ENCODE data around the gene OPTN.
"Not testable (repeated sequence)": the region's sequence is repeated elsewhere in the genome, so short reads cannot be mapped to it uniquely, and the experiment has no call there.

The OPTN gene

DNA sequence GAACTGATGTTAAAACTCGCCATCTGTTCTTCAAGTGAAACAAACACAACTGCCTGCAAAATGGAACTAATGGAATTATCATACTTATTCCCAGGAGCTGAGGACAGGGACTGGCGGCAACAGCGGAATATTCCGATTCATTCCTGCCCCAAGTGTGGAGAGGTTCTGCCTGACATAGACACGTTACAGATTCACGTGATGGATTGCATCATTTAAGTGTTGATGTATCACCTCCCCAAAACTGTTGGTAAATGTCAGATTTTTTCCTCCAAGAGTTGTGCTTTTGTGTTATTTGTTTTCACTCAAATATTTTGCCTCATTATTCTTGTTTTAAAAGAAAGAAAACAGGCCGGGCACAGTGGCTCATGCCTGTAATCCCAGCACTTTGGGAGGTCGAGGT lies 36.7 kb downstream of the OPTN start:
- no peak for DNase-seq

DNA sequence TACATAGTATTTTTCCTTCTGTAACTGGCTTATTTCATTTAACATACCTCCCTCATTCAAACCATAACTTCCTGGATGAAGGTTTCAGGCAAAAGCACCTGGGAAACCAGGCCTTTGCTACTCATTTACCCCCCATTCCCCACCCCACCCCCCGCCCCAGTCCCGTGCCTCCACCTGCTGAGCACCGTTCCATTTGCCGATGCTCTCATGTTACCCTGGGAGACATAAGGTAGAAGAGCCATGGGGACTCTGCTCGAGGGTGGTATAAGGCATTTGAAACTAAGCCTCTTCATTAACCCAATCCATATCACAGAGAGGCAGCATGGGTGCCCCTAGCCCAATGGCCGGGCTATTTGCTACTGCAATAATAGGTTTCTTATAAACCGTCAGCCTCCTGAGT lies 39.2 kb downstream of the OPTN start:
- no peak for DNase-seq

DNA sequence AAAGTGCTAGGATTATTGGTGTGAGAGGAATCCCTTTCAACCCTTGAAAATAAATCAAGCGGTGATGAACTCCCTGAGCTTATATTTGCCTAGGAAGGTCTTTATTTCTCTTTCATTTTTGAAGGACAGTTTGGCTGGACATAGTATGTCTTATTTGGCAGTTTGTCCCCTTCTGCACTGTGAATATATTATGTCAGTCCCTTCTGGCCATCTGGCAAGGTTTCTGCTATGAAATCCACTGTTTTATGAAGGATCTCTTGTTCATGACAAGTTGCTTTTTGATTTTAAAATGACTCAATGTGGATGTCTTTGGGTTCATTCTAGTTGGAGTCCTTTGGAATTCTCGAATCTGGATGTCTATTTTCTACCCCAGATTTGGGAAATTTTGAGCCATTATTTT lies 39.7 kb downstream of the OPTN start:
- no peak for DNase-seq

DNA sequence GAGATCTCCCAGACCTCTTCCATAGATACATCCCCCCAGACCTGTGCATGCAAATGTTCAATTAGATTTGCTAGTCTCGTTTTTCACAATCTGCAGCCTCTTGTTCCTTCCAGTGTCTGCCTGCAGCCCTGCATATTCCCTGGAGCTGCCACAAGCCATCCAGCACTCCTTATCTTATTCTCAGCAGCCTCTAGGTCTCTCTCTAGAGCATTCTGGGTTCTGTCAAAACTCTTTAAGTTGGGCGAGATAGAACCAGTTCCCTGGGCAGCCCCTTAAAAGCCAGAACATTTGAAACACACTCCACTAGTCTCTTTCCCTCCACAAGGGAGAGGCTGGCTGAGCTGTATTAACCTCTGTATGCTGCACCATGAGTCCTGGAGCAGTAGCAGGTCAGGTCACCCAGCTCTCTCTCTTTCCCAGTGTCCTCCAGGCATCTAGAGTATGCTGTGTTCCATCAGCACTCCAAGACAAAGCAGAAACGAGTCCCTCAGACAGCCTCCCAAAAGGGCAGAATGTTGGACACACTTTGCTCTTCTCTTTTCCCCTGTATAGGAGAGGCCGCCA lies 40.7 kb downstream of the OPTN start:
- DNase-seq, result no peak

DNA sequence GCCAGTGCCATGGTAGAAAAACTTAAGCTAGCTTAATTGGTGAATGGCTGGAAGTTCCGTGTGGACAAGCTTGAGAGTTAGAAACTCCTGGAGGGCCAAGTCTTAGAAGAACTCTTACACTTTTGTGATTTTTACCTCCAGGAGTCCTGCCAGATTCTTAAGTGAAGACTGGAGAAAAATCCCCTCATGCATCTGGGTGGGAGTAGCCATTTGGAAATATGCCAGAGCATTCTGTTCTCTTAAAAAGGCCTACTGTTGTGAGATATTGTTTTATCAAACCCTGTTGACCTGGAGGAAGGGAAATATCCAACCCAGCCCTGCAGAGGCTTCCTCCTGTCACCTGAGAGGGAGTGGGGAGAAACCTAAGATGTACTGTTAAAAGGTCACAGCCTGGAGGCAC lies 43.8 kb downstream of the OPTN start:
- no peak for DNase-seq

DNA sequence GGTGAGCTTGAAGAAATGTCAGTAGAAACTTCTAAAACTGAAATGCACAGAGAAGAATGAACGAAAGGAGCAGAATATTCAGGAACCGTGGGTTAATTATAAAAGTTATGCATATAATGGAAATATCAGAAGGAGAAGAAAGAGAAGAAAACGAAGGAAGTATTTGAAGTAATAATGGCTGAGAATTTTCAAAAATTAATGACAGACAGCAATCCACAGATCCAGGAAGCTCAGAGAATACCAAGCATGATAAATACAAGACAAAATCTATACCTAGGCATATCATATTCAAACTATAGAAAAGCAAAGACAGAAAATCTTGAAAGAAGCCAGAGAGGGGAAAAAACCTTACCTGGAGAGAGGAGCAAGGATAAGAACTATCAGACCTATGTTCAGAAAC lies 44.9 kb downstream of the OPTN start:
- DNase-seq, result no peak

DNA sequence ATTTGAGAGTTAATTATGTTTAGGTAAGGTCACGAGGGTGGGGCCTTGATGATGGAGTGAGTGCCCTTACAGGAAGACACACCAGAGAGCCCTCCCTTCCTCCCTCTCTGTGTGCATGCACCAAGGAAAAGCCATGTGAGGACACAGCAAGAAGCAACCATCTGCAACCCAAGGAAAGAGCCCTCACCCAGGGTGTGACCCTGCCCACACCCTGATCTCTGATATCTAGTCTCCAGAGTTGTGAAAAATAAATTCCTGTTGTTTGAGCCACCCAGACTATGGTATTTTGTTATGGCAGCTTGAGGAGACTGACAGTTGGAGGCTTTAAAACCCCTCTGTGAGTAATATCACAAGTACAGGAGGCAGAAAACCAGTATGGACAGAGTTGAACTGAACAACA lies 46.4 kb downstream of the OPTN start:
- no peak for DNase-seq

DNA sequence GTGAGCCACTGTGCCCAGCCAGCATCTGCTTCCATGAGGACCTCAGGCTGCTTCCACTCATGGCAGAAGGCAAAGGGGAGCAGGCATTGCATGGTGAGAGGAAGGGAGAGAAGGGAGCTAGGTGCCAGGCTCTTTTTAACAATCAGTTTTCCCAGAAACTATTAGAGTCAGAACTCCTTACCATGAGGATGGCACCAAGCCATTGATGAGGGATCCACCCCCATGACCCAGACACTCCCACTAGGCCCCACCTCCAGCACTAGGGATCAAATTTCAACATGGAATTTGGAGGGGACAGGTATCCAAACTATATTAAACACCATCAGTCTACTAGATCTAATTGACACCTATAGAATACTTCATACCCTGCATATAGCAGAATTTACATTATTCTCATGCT lies 47.2 kb downstream of the OPTN start:
- DNase-seq, result no peak

DNA sequence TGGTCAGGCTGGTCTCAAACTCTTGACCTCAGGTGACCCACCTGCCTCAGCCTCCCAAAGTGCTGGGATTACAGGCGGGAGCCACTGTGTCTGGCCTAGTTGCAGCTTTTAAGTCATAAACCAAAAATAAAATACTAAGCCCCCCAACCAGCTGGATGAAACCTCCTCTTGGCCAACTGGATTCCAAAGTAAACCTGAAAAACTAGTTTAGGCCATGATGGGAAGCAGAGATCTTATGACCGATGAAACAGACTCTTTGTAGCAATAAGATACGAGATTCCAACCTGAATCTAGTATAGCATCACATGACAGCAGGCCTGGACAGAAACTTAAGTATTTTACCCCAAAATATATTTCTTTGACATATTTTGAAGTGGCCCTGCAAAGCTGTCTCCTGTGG lies 52.3 kb downstream of the OPTN start:
- DNase-seq, result no peak

DNA sequence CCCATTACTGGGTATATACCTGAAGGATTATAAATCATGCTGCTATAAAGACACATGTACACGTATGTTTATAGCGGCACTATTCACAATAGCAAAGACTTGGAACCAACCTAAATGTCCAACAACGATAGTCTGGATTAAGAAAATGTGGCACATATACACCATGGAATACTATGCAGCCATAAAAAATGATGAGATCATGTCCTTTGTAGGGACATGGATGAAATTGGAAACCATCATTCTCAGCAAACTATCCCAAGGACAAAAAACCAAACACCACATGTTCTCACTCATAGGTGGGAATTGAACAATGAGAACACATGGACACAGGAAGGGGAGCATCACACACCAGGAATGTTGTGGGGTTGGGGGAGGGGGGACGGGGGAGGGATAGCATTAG lies 55.9 kb downstream of the OPTN start:
- not testable (repeated sequence) for DNase-seq

DNA sequence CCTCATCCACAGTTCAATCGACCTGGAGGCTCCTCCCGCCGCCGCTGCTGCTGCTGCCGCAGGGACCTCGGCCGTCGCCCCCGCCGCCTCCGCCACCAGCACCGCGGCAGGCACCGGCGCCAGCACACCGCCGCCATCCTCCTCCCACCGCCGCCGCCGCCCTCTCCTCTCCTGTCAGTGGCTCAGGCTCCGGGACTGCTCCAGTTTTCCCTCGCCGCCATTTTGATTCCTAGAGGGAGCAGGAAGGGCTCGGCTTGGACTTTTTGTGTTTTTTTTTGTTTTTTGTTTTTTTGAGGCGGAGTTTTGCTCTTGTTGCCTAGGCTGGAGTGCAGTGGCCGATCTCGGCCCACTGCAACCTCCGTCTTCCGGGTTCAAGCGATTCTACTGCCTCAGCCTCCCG lies 58.4 kb downstream of the OPTN start:
- DNase-seq, result peak; percentile 70

DNA sequence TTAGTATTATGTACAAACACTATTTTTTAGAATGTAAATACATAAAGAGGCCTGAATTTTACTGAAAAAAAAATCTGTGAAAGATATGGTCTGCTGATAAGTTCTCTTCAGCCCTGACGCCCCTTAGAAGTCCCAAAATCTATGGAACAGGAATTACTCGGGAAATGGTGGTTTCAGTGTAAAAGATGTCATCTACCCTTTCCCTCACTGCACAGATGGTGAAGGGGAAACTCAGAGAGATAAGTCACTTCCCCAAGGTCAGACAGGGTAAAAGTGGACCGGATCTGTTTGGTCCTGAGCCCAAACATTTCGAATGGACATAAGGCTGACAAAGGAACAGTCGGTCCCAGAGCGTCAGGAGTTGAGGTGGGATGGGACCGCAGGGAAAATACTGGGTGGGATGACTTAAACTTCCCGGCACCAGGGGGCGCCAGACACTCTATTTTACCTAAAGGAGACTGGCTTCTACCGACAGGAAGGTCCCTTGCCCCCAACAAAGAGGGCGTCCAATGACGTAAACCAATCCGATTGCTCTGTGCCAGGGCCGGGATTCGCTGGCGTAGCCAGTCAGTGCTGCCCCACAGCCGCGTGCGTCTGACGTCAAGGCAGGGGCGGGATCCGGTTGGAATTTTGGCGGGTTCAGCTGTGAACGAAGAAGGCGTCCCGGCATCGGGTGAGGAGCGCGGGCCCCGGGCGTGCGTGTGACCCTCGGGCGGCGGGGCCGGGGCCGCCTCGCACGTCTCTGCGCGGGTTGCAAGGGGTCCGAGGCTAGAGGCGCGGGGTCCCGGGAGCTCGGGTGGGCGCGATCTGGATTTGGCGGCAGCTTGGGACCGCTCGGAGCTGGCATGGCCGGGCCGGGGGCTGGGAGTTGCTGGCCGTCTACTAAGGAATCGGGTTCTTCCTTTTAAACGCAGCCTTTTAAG lies 61.2 kb downstream of the OPTN start, which contains the start of gene MCM10:
Gene MCM10 (plus strand): TSS at position 625 of the 923 bp plus-strand sequence. CDS start 2,645 bp downstream, outside the sequence.
- peak; percentile 98 for DNase-seq

DNA sequence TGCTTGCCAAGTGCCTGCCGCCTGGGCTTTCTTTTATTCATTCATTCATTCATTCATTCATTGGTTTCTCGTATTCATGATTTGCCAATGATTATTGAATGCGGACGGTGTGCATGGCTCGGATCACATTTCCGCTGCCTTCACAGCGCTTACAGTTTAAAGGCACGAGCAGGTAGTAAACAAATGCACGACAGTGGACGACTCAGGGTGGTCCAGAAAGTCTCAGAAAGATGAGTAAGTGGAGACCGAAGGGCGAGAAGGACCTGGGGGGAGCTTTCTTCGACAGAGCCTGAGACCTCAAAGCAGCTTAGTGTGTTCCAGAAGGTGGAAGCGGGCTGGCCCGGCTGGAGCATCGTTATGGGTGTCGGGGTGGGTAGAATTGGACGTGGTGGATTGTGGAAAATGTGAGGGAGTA lies 61.9 kb downstream of the OPTN start:
- no peak for DNase-seq

DNA sequence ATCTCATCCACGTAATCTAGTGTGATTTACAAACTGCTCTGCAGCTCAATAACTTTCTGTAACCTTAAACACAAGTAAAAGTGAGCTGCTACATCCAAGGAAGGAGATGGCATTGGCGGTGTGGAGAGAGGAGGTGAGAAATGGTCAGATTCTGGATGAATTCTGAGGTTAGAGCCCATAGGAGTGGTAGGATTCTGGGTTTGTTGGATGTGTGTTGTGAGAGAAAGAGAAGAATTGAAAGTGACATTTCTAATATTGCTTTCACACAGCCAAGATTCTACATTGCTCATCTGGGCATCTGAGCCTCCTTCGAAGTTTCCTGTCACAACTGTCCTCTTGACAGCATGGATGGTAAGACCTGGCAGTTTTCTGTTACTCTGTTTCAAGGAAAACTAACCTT lies 63.9 kb downstream of the OPTN start:
- no peak for DNase-seq

DNA sequence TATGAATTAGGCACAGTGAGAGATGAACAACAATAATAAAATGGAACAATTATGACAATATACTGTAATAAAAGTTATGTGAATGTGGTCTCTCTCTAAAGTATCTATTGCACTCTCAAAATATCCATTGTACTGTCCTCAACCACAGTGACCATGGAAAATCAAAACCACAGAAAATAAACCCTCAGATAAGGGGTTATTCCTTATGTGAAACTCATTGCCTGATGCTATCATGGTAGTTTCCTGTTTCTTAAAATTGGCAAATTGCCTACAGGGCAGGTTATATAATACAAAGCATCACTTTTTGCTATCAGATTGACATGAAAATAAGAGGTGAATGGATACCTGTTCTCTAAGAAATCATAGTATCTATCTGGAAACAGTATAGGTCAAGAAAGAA lies 65.2 kb downstream of the OPTN start:
- DNase-seq, result no peak

DNA sequence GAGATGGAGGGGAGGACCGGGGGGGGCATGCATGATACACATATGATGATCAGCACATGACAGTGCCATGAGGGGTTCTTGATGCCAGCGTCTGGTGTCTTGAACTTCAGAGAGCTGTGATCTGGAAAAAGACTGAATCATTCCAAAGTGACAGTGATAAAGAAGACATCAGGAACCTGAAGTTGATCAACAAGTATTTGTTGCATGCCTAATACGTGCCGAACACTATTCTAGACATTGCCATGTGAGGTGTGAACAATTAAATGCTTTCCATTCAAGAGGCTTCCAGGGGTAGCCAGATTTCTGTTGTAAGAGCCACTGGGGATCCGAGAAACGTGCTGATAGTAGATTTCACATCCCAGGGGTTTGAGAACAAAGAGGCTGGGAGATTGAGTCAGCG lies 67.6 kb downstream of the OPTN start:
- DNase-seq, result no peak

DNA sequence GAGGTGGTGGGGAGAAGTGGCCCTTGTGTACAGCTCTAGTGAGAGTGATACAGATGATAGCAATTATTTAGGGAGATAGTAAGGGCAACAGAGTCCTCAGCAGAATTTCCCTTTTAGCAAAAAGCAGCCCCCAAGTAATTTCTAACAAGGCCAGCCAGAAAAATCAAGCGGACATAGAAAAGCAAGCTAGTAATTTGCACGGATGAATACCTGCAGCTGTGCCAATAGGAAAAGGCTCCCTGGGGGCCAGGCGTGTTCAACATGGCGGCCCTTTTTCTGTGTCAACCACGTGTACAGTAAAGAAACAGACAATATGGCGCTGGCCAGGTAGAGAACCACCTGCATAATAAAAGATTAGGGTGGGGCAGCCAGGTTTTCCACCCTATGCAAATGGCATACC lies 68.8 kb downstream of the OPTN start:
- DNase-seq, result no peak

DNA sequence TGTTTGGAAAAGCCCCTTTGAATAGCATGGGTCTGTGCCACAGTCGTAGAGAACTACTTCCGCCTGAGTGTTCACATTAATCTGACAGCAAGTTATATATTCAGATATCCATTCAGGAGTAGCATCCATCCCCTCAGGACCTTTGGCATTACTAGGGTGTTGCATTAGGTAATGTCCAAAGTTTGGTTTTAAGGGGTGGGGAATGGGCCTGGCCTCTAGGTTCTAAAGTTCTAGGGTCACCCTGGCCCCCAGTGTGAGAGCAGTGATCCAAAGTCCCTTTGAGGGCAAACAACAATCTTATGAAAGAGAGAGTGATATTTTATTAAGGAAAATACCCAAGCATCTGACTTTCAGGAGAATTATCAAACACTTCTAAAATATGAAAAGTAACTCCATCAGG lies 73.7 kb downstream of the OPTN start:
- DNase-seq, result no peak

DNA sequence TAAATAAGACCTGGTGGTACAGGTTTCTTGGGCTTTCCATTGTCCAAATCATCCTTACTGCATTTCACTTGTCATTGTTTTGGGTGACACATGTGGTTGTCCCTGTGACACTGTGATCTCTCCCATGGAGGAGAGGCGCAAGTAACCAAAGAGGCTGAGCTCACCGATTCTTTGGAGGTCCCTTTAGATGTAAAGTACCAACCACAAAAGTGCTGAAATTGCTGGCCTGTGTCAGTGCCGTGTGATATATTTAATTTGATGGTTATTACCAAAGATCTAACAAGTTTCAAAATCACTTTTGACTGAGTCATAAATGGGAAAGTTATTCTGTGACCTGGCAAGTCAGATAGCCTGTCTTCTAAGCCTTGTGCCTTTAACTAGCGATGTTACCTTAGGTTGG lies 80.8 kb downstream of the OPTN start:
- DNase-seq, result no peak

DNA sequence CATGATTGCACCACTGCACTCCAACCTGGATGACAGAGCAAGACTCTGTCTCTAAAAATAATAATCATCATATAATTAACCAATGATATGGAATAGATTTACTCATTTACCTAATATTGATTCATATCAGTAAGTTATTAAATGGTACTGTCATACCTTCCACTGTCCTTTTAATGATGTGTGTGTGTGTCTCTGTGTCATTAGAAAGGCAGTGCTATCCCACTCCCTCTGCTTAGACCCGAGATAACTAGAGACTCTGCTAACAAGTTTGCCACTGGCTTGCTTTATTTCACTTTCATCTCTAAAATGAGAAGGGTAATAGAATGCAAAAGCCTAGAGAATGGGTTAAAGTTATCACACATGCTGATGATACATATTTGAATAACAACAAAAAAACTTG lies 82.5 kb downstream of the OPTN start:
- no peak for DNase-seq

DNA sequence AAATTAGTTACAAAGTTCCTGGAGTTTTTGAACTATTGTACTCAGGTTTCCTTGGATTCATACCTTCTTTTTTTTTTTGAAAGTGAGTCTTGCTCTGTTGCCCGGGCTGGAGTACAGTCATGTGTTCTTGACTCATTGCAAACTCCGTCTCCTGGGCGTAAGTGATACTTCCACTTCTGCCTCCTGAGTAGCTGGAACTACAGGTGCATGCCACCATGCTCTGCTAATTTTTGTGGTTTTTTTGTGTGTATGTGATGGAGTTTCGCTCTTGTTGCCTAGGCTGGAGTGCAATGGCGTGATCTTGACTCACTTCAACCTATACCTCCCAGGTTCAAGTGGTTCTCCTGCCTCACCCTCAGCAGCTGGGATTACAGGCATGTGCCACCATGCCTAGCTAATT lies 83.7 kb downstream of the OPTN start:
- no peak for DNase-seq

DNA sequence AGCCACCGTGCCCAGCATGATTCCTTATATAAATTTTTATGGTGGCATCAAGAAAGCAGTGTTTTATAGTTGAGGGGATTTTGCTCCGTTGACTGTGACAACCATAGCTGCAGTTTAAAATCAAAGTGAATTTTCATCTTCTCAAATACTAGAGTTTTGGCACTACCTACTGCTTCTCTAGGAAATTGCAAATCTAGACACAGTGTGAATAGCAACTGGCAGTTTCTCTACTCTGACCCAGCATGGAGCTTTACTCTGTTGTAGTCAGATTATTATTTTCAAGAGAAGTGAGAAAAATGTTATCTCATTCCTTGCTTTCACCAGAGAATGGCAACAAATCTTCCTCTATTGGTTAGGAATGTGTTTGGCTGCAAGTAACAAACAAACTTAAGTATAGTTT lies 84.3 kb downstream of the OPTN start:
- DNase-seq, result no peak

DNA sequence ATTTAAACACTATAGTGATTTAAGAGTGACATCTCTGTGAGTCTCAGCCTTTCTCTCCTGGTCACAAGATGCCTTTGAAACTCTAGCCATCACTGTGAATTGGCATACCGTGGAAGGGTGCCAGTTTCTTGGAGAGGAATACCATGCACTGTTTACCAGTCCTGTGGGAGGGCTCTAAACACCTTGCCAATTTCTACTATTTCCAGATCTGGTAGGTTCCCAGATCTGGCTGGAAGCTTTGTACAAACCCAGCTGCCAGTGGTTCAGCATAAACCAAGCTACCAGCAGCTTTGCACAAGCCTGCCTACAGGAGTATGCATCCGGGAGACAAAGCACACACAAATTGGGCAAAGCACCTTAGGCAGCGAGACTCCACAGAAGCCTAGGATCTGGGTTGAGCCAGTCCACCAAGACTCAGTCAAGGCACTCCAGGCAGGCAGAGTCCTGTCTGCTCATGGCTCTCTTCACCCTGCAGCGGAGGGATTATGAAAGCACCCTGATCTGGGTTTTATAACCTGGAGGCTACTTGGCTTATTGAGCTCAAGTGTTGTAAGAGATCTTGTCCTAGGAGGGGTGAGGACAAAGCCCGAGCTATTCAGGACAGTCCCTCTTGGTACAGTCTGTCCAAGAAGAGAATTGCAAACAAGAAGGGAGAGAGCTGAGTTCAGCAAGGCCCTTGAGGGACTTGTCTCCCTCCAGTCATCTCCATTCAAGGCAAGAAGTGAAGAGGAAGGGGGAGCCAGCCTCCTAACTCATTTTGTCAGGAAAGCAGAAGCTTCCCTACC lies 85.0 kb downstream of the OPTN start:
- no peak for DNase-seq

DNA sequence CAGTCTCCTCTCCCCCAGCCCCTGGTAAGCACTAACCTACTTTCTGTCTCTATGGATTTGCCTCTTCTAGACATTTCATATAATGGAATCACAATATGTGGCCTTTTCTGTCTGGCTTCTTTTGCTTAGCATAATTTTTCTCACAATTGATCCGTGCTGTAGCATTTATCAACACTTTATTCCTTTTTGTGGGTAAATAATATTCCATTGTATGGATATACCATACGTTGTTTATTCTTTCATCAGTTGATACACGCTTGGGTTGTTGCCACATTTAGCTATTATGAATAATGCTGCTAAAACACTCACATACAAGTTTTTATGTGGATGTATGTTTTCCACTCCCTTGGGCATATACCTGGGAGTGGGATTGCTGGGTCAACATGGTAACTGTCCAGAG lies 87.2 kb downstream of the OPTN start:
- no peak for DNase-seq

Measured in activated CD8-positive, alpha-beta memory T cell treated with anti-CD3 and anti-CD28 coated beads for 24 hours (primary cell).